ENCODE measurements around the gene TRIM46.
"Not testable (repeated sequence)": the region's sequence is repeated elsewhere in the genome, so short reads cannot be mapped to it uniquely, and the experiment has no call there.

Gene TRIM46

GRCh38 chr1:155233502-155233901 is 59.9 kb downstream of the TRIM46 start:
- DNase-seq = not testable (repeated sequence)
